Kidney epithelial cell (primary cell): ENCODE data around the gene LRRC59. TPM values are rescaled to one million over a fixed set of nuclear protein-coding genes. Genes with fewer than 3 reads are reported as not detected.

ENCODE experiments used
- DNase-seq: peaks from one replicate; pipeline ENCODE4 v3.0.0-alpha.2; 2010; ENCODE audit warnings: low read depth
- H3K27me3 ChIP-seq: 2 replicates; pipeline ENCODE4 v1.6.0; 2011; ENCODE audit warnings: low read length; ENCODE audit not compliant: control insufficient read depth, insufficient read depth
- H3K36me3 ChIP-seq: 2 replicates; pipeline ENCODE4 v1.5.1; 2011; ENCODE audit warnings: low read length; ENCODE audit not compliant: control insufficient read depth, insufficient read depth
- H3K4me3 ChIP-seq: 2 replicates; pipeline ENCODE4 v1.5.1; 2011; ENCODE audit warnings: low read depth, mild to moderate bottlenecking, control low read depth, low read length
- total RNA-seq: library from RNA; depleted of rRNA; stranded (reverse); fragments of >200 nt; gene quantifications from 2 replicates; pipeline ENCODE4 v1.2.3, GENCODE V29; 2015
- TF ChIP-seq, protein P1 (sequence below): IDR thresholded peaks from 2 replicates; pipeline ENCODE4 v1.5.1; 2011; ENCODE audit warnings: mild to moderate bottlenecking, moderate library complexity, low read length, control low read depth, inconsistent platforms; ENCODE audit not compliant: insufficient read depth, poor library complexity, severe bottlenecking

The LRRC59 gene
- total RNA-seq, 1 donor from 2014 or later: 172 TPM

DNA sequence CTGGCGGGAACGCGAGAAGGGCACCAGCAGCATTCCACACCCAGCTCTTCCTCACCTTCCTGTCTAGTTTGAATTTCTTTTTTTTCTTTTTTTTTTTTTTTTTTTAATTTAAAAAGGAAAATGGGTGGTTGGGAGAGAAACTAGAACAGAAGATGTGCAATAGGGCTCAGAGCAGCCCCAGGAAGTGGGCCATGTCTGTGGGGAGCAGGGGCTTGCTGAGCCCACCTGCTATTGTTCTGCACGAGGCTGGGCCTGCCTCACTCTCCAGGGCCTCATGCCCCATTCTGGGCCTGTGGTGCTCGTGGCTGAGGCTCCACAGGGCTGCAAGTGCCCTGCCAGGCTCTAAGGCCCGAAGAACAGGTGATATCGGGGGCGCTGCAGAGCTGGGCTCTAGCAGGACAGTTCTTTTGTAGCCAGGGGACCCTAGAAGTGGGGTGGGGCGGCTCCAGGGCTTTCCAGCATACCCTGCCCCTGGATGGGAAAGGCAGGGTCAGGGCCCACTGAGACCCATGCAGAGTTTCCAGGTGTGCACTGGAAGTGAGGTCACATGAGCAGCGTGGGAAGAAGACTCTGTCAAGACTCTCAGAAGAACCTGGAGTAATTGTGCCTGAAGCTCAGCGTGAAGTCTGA lies 36.7 kb downstream of the LRRC59 start:
- TF ChIP-seq, protein P1, sequence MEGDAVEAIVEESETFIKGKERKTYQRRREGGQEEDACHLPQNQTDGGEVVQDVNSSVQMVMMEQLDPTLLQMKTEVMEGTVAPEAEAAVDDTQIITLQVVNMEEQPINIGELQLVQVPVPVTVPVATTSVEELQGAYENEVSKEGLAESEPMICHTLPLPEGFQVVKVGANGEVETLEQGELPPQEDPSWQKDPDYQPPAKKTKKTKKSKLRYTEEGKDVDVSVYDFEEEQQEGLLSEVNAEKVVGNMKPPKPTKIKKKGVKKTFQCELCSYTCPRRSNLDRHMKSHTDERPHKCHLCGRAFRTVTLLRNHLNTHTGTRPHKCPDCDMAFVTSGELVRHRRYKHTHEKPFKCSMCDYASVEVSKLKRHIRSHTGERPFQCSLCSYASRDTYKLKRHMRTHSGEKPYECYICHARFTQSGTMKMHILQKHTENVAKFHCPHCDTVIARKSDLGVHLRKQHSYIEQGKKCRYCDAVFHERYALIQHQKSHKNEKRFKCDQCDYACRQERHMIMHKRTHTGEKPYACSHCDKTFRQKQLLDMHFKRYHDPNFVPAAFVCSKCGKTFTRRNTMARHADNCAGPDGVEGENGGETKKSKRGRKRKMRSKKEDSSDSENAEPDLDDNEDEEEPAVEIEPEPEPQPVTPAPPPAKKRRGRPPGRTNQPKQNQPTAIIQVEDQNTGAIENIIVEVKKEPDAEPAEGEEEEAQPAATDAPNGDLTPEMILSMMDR: no peak
- DNase-seq: no peak
- Histone ChIP-seq H3K36me3 (no peaks in the 10 kb centered on the region), H3K27me3 (no peaks in the 10 kb centered on the region), H3K4me3 (no peak overlapping the region)

DNA sequence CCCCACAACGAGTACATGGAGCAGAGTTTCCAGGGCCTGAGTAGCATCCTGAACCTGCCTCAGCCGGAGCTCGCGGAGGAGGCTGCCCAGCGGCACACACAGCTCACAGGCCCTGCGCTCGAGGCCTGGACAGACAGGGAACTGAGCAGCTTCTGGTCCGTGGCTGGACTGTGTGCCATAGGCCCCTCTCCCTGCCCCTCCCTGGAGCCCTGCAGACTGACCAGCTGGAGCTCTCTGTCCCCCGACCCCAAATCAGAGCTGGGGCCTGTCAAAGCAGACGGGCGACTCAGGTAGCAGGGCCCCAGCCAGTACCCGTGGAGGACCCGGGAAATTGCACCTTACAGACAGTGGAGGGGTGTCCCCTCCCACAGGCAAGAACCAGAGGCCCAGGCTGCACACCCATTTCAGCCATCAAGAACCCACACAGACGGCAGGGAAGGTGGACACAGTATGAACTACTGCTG lies 37.3 kb downstream of the LRRC59 start:
- TF ChIP-seq, protein P1: no peak
- Histone ChIP-seq H3K4me3 (no peak overlapping the region), H3K36me3 (no peaks in the 10 kb centered on the region), H3K27me3 (no peaks in the 10 kb centered on the region)
- DNase-seq: no peak

DNA sequence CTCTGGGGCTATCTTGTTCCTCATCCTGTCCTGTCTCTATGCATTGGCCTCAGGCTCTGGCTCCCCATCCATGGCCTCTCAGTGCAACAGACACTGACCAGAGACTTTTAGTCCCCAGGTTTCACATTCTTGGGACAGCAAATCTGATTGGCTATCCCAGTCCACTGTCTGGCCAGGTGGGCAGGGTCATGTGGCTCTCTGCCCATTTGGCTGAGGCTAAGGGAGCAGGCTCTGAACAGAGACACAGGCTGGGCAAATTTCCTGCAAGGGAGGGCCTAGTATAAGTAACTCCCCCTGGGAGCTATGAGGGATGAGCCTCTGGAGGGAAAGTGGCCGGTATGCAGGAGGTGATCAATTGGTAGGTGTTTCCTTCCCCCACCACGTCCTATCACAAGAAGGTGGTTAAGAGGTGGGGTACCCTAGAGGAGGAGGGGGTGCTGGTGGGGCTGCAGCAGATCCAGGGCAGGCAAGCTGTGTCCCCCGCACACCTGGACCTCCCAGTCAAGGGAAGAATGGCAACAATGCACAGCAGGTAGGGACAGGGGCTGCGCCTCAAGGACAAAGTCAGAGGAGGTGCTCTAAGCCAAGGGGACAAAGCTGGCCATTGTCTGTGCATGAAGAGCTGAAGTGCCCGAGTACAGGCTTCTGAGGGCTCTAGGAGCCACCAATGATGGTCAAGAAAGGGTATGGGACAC lies 38.2 kb downstream of the LRRC59 start:
- Histone ChIP-seq H3K36me3 (no peaks in the 10 kb centered on the region), H3K27me3 (no peaks in the 10 kb centered on the region), H3K4me3 (no peak overlapping the region)
- DNase-seq: no peak
- TF ChIP-seq, protein P1: no peak

DNA sequence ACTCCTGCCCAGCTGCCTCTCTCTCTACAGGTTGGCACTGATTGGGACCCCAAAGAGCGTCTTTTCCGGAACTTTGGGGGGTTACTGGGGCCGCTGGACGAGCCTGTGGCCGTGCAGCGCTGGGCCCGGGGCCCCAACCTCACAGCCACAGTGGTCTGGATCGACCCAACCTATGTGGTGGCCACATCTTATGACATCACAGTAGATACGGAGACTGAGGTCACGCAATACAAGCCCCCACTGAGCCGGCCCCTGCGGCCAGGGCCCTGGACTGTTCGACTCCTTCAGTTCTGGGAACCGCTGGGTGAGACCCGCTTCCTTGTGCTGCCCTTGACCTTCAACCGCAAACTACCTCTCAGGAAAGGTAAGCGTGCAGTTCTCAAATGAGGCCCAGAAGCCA lies 39.1 kb downstream of the LRRC59 start:
- Histone ChIP-seq H3K36me3 (no peaks in the 10 kb centered on the region), H3K27me3 (no peaks in the 10 kb centered on the region), H3K4me3 (no peak overlapping the region)
- no peak for DNase-seq
- TF ChIP-seq, protein P1: no peak

DNA sequence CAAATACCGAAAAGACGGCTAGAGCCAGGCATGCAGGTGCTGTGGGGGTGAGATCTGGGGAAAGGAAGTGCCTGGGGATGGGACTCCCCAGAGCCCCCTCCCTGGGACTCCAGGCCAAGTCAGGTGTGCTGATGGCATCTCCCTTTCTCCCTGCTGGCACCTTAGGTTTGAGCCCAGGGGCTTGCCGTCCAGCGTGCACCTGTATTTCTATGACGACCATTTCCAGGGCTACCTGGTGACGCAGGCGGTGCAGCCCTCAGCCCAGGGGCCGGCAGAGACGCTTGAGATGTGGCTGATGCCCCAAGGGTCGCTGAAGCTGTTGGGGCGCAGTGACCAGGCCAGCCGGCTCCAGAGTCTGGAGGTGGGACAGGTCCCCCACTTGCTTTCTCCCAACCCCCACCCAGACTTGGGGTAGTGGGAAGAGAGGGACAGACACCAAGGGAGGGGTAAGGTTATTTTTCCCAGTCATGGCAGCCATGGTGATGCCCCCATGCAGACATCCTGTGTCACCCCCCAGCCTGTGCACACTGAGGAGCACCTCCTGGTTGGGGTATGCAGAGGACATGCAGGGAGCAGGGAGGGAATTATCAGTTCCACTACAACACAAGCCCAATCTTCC lies 40.3 kb downstream of the LRRC59 start:
- DNase-seq: no peak
- TF ChIP-seq, protein P1: no peak
- Histone ChIP-seq H3K36me3 (no peaks in the 10 kb centered on the region), H3K27me3 (no peaks in the 10 kb centered on the region), H3K4me3 (no peak overlapping the region)

DNA sequence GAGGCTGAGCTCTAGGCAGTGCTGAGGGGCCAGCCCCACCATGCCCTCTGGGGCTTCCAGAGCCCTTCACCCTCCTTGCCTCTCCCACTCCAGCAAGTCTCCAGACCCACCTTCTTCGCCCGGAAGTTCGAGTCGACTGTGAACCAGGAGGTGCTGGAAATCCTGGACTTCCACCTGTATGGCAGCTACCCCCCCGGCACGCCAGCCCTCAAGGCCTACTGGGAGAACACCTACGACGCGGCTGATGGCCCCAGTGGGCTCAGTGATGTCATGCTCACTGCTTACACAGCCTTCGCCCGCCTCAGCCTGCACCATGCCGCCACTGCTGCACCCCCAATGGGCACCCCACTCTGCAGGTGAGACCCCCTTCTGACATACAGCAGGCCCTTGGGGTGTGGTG lies 40.9 kb downstream of the LRRC59 start:
- DNase-seq: no peak
- Histone ChIP-seq H3K27me3 (no peaks in the 10 kb centered on the region), H3K36me3 (no peaks in the 10 kb centered on the region), H3K4me3 (no peak overlapping the region)
- TF ChIP-seq, protein P1: no peak
